HTERT RPE-1 (cell line): ENCODE data around the gene COX7B2.

Experiments used
- in situ Hi-C: fragments of 300-500 bp; cut with MboI; formaldehyde crosslinking; loops from 4 replicates; pipeline ENCODE4 v1.14.3; 2020; ENCODE audit warnings: low sequenced_read_pairs

Gene COX7B2, protein sequence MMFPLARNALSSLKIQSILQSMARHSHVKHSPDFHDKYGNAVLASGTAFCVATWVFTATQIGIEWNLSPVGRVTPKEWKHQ

DNA sequence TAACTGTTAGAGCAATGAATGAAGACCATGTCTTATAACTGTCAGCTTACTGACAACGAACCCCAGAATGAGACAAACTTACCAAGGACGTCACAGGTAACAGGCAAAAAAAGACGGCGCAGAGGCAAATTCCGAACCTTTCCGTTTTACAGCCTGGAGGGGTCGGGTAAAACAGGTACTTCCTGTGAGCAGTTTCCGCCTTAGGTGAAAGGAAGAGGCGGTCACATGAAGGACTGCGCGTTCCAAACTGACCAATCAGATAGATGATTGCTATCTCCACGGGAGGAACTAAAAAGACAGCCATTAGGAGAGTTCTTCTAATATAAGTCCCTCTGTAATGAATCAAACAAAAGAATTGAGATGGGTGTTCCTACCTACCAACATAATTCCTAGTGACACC, at the start of gene COX7B2:
Gene COX7B2, minus strand, starts transcription at position 168 of the 400 bp plus-strand sequence. CDS start 174,053 bp downstream, outside the sequence.
- in situ Hi-C loops, result no loop called here

DNA sequence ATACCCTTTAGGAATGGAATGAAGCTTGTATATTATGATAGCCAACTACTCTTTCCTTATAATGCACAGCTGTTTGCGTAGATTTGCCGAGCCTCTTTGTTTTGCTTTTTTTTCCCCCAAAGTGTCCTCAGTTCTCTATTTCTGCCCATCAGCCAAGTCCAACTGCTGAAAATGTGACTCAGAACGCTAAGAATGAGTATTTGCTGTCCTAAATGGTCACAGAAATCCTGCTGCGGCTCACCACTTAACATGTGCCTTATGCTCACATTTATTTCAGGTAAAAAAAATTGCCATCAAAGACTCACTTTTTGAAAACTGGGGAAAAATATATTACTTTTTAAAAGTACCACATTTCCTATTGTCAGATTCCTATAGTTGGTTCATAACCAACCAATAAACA, 47.4 kb upstream of the COX7B2 start:
- in situ Hi-C loops, result no loop called here

DNA sequence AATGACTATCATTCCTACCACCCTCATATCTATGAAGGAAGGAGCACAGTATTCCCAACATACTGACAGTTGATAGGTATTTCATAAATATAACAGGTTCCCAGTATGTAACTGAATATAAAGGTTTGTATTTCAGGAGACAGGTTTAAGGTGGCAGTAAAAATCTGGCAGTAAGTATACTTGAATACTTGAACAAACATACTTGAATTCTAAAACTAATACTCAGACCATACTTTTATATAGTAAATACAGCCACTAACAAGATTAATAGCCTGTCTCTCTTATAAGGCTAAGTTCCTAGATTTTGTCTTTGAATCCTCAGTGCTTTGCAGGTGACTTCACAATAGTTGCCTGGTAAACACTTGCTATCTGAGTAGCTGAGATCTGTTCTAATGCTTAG, 46.6 kb upstream of the COX7B2 start:
- in situ Hi-C loops, result no loop called here

DNA sequence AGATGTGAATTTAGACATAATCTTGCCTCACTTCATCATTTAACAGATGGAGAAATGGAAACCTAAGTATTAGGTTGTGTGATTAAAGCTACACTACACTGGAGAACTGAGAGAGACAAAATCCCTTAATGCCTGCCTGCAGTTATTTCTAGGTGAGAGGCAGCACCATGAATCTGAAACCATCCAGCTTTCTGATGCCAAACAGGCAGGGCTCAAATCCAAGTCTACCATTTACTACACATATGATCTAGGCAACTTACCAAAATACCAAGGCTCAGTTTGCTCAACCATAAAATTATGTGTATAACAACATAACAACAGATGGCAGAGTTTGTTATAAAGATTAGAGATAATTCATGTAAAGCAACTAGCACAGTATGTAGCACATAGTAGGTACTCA, 45.6 kb upstream of the COX7B2 start:
- in situ Hi-C loops, result no loop called here

DNA sequence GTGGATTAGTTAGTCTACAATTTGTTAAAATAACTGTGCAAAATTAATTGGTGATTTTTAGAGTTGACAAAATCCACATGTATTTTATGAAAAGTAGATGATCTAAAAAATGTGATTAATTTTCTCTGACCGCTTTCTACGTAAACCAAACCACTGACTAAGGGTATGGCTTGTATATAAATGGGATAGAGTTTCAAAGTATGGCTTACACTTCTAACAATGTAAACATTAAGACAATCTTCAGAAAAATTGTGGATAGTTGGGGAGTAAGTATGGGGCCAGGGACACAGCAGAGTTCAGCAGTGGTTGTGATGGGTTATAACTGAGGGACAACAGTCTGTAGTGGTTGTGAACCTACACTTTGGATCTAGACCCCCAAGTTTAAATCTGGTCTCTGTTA, 44.5 kb upstream of the COX7B2 start:
- in situ Hi-C loops, result no loop called here

DNA sequence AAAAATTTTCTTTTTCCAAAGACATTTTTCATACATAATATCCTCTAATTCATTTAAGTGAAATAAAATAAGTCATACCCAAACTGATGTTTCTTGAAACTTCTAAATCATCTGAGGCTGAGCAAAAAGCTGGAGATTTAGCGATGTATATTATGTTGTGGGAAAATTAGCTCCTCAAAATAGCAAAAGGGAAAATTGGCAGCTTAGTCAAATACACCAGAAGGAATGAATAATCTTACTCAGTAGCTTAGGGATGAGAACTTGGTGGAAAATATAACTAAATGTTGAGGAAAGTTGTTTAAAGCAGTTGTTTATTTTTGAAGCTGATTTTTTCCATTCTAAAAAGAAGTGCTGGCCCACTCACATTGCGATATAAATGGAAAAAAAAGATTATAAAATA, 43.4 kb upstream of the COX7B2 start:
- in situ Hi-C loops, result no loop called here

DNA sequence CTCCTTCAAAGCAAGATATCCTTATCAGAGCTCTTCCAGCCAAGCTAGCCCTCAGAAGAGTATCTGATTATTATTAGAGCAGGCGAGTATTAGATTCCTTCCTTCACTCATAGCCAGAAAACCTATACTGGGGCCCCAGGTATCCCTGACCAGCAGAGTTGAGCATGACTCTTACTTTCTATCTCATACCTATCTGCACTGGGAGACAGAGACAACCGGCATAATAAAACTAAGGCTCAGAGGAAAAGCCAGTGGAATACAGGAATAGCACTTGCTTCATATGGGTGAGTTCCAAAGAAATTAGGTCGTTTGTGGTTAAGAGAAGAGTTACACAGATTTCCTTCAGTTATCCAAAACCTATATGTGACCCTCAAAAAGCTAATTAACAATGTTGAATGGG, 41.8 kb upstream of the COX7B2 start:
- in situ Hi-C loops, result no loop called here

DNA sequence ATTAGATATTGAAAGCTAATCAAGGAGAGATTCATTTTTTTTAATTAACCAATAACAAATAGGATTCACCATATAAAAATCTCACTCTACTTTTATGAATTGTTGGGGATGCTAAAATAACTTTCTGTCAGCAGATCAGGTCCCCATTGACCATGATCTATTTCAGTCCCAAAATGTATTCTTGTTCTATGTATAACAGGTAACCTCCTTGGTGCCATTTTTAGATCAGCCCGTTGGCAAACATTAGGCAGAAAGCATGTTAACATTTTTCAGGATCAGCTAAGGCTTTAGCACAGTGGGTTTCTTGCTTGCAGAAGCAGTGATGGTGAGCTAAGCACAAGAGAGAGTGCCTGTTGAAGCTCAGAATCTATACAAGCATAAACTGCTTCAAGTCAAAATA, 40.8 kb upstream of the COX7B2 start:
- in situ Hi-C loops, result no loop called here

DNA sequence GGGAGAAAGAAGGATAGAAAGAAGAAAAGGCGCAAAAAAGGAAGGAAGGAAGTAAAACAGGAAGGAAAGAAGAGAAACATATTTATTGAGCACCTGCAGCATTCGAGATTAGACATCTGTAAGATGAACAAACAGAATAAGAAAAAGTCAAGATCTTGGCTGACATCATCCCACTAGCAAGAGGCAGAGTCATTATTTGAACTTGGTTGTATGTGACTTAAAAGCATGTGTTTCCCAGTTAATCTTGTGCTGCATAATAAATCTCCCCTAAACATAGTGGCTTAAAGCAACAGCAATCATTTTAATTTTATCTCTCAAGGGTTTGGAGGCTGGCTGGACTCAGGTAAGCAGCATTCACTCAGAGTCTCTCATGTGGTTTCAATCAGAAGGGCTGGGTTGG, 38.5 kb upstream of the COX7B2 start:
- in situ Hi-C loops, result no loop called here

DNA sequence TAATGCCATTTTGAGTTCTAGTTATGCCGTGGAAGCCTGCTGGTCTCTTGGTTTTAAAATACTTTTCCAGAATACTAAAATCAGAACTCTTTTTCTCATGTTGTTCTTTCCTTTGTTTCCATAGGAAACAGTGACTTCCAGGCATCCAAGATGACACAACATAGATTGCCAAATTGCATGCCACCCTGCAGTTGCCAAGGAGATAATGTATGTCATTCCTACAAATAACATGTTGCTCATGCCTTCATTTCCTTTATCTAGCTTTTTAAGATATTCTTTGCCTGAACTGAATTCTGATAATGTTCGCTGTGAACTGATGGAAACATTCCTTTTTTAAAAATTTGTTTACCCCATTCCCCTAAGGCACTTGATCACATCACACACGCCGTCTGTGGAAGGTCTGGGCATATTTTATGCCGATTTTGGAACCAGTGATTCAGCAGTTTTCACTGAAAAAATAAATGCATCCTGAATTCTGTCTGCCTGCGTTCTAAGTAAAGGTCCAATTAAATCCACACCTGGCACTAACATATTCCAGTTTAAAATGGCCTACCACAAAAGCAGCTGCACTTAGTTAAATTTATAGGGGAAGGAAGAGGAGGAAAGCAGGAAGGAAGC, 38.0 kb upstream of the COX7B2 start:
- in situ Hi-C loops, result no loop called here

DNA sequence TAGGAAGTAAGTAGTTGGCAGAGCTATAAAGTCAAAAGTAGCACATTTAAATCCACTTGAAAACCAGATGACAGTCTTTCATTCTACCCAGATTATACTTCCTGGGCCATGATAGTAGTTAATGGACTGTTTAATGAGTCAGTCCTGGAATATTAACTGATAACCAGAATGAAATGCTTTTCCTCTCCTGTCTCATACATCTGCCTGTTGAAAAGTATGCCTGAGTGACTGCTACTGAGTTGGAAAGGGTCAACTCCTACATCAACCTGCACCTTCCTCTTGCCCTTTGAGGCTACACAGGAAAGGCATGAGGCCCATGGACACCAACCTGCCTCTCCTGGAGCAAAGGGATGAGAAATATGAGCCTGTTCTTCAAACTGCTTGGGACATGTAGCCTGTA, 36.0 kb upstream of the COX7B2 start:
- in situ Hi-C loops, result no loop called here

DNA sequence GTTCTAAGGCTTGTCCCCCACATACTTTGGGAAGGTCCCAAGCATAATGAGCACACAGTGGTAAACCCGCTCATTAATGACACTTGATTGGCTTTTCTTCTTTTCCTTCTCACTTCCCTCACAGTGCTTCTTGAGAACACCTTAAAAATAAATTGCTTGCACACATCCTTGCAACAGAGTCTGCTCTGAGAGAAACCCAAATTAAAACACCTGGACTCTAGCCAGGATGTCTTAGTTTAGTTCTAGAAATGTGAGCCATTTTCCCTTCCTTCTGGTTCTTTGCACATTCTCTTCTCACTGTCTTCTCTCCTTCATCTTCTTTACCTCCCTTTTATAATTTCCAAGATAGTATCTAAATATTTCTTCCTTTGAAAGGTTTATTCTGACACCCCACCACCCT, 35.3 kb upstream of the COX7B2 start:
- in situ Hi-C loops, result no loop called here

DNA sequence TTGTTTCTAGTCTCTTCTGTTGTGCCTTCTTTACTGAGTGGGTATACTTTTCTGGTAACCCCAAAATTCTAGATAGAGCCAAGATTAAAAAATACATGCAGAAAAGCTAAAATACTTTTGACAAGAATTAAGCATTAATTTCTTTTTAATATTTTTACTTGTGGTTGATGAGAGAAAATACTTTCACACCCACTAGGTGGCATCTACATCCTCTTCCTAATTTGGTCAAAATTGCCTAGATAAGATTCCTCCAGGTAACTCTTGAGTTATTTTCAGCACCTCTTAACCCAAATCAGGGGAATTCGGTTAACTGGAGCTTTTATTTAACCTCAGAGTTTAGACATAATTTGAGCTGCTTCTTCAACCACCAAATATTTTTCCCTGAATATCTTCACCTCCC, 28.4 kb upstream of the COX7B2 start:
- in situ Hi-C loops, result no loop called here

DNA sequence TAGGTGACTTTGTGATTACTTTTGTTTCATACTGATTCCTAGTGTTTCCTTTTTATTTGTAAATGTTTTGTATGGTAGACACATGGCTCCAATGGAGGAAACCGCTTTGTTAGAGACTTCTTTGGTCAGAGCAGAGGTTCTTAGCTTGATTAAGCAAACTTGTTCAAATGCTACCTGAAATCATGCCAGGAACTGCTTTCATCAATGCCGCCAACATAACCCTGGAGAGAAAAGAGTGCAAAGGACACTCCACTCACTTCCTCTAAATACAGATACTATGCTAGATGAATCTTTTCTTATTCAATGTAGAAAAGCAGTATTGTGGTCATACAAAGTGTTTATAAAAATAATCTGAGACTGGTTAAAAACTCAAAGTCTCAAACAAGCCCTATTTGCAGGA, 25.7 kb upstream of the COX7B2 start:
- in situ Hi-C loops, result no loop called here

DNA sequence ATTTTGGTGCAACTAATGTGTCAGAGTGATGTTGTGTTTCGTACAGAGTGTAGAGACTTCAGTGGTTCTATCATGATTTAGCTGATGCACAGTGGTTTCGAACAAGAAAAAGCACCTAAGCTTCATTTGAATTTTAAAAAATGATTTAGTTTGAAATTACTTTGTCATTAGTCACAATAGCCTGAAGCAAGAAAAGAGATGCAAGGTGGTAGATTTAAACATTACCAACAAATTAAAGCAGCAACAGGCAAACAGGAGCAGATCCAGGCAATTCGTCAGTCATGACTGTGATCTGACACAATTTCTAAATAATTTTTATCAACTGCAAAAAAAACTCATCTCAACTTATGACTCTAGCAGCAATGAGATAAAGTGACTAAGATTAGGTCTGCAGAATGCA, 24.6 kb upstream of the COX7B2 start:
- in situ Hi-C loops, result no loop called here

DNA sequence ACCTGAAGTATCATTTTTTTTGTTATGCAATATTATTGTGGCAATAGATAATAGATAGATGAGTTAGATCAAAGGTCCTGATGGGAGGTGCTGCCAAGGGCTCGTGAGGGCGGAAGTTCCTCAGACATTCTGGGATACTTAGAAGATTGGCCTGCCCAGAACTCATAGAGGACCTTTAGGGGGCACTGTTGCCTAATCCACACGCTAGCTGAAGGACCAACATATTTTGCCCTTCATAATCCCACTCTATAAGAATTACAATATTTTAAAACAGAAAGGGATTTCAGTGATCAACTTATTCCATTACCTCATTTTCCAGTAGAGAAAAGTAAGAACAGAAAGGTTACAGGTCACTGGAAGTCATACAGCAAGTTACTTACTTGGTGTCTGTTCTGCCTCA, 22.9 kb upstream of the COX7B2 start:
- in situ Hi-C loops, result no loop called here

DNA sequence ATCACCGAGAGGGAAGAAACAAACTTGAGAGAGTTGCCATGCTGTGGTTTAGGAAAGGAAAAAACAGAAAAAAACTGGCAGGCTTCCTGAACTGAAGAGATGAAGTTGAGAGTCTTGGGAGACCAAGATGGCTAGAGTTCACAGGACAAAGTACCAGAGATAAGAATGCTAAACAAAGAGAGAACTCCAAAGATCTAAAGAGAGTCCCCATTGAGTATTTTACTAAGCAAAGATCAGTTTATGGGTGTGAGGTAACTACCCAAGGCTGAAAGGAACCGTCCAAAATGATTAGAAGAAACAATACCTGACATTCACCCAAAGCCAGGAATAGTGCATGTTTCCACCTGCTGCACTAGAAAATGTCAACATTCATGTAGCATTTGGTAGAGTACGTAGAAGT, 21.8 kb upstream of the COX7B2 start:
- in situ Hi-C loops, result no loop called here

DNA sequence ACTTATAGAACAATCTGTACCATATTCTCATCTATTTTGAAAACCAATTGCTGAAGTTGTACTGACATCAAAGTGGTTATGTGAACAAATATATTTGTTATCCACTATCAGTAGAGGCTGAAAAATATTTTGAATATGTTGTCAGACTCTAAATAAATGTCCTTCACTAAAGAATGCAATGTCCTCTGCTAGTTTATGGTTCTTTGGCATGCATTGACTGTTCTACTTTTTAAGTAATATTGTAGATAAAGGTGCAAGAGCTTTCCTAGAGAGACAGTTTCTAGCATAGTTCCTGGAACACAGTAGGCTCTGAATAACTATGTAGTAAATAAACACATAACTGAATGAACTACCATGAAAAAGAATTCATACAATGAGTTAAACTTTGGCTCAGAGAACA, 18.2 kb upstream of the COX7B2 start:
- in situ Hi-C loops, result no loop called here

DNA sequence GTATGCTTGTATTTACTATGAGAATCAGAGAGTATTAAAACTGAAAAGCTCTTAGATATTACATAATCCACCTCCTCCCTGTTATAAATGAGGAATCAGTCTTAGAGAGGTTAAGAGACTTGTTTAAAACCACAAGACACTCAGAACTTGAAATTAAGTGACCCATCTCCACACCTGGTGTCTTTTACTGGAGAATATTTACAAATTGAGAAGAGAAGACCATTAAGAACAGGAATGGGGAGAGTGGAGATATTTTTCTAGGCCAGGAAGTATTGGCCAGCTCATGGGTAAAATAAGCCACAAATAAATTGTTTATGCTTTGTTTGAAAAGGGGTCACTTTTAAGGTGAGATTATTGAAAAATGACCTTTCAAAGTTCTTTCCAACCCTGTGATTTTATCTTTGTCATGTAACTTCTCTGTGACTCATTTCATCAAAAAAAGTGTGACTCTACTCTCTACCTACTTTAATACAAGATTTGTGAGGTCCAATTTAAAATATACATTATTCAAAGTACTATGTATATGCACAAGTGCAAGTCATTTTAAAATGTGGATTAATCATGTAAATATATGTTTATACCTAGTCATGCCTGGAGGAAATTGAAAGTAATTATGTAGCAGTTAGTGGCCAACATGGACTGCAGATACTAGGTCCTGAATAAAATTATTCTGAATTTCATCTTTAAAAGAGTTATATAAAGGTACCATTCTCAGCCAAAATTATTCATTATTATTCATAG, 15.9 kb upstream of the COX7B2 start:
- in situ Hi-C loops, result no loop called here

DNA sequence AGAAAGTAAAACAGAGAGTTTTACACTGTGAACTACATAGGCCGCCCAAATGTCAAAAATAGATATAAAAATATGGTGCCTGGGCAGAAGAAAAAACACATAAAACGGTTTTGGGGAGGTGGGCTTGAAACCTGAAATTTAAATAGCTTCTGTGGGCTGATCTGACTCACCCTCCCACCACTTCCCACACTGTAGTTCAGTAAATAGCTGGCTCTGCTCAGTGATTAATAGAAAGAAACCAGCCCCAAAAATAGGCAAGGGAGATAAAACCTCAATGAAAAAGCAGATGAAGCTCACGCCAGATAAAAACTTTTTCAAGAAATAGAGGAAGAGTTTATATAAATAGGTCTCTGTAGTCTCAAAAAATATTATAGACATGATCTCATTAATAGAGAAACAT, 13.2 kb upstream of the COX7B2 start:
- in situ Hi-C loops, result no loop called here

DNA sequence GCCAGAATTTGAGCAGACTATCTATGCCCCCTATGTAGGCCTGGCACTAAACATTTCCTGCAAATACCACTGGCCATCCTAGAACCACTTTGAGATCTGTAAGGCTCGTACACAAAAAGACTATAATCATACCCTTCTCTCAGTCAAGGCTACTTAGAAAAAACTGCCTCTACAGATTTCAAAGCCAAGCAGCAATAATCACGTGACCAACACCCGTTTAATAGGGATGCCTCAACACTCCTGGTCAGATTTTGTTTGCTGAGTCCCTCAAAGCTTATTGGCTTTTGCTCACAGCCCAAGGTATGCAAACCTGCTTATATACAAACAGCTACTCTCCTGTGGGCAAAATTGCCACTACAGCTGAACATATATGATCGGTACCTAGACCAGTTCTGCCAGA, 897 bp downstream of the COX7B2 start:
- in situ Hi-C loops, result no loop called here

DNA sequence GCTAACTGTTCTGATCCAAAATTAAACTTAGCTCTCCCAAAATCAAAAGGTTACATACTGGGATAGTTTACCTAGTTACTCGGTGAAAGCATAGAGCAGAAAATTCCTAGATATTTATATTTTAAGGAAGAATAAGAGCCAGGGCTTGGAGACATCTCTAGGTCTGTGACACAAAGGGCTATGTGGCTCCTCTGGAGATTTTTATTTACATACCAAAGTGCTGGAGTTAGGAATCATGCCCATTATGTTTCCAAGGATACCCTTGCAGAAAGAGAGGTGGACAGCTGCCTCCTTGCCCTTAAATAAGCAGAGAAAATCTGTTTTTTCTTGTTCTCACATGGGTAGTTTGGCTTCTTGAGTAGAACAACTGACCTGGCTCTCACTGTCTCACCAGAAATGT, 9.0 kb downstream of the COX7B2 start:
- in situ Hi-C loops, result no loop called here

DNA sequence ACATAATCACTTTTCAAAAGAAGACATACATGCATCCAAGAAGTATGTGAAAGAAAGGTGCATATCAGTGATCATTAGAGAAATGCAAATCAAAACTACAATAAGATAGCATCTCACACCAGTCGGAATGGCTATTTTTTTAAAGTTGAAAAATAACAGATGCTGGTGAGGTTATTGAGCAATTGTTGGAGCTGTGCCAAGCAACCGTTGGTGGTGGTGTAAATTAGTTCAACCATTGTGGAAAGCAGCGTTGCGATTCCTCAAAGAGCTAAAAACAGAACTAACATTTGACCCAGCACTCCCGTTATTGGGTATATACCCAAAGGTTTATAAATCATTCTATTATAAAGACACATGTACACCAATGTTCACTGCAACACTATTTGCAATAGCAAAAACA, 14.2 kb downstream of the COX7B2 start:
- in situ Hi-C loops, result no loop called here
